ENCODE measurements around the gene GIMAP8. TPM values are rescaled to one million over a fixed set of nuclear protein-coding genes. Genes with fewer than 3 reads are reported as not detected.

Gene GIMAP8
- total RNA-seq, 1 experiment from 2014 or later: 0.07 TPM

DNA sequence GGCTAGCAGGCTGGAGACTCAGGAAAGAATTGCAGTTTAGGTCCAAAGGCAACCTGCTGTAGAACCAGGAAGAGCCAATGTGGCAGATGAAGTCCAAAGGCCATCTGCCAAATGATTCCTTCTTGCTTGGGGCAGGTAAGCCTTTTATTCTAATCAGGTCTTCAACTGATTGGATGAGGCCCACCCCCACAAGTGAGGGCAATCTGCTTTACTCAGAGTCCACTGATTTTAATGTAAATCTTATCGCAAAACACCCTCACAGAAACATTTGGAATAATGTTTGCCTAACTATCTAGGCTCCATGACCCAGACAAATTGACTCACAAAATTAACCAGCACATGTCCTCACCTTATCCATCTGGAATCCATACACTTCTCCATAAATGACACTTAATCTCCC lies 7.8 kb downstream of the GIMAP8 start:
- no TSS peak for BruUV-seq (replicated peaks)

DNA sequence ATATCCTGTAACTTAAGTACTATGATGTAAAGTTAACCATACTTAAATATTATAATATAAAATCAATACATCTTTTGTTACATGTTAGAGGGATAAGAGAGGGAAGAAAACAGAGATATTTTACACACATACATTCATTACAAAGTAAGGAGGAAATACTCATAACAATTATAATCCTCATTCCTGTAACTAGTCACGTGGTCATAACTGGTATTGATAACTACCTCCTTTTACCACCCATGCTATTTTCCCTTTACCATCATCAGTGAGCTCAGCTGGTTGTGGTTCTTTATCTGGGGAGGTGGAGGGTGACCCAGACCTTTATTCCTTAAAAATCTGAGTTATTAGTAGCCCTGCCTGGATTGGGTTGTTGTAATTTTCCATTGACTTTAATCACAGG lies 8.3 kb downstream of the GIMAP8 start:
- no peaks in the 10 kb centered on the region for H3K27me3 ChIP-seq (replicated peaks; ENCODE audit: control insufficient read depth, insufficient read depth, low read length)
- Mint-ChIP-seq H3K9me3 (ENCODE audit: unreplicated experiment) (peaks cover 10% of the 10 kb centered on the region), H3K27ac (ENCODE audit: unreplicated experiment) (no peak overlapping the region), H3K27me3 (ENCODE audit: insufficient read depth, unreplicated experiment) (peaks cover 5% of the 10 kb centered on the region), H3K36me3 (ENCODE audit: insufficient read depth, unreplicated experiment) (no peaks in the 10 kb centered on the region), H3K4me3 (ENCODE audit: unreplicated experiment) (no peak overlapping the region), H3K4me1 (ENCODE audit: low read depth, unreplicated experiment) (no peaks in the 10 kb centered on the region)
- no peaks in the 10 kb centered on the region for H3K4me1 ChIP-seq
- peaks cover 9% of the 10 kb centered on the region for H3K9me3 ChIP-seq
- ChIA-PET POLR2A (no interaction called here), CTCF (no interaction called here)
- BruUV-seq (replicated peaks): no TSS peak
- TF ChIP-seq, protein P1, sequence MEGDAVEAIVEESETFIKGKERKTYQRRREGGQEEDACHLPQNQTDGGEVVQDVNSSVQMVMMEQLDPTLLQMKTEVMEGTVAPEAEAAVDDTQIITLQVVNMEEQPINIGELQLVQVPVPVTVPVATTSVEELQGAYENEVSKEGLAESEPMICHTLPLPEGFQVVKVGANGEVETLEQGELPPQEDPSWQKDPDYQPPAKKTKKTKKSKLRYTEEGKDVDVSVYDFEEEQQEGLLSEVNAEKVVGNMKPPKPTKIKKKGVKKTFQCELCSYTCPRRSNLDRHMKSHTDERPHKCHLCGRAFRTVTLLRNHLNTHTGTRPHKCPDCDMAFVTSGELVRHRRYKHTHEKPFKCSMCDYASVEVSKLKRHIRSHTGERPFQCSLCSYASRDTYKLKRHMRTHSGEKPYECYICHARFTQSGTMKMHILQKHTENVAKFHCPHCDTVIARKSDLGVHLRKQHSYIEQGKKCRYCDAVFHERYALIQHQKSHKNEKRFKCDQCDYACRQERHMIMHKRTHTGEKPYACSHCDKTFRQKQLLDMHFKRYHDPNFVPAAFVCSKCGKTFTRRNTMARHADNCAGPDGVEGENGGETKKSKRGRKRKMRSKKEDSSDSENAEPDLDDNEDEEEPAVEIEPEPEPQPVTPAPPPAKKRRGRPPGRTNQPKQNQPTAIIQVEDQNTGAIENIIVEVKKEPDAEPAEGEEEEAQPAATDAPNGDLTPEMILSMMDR (IDR thresholded peaks at IDR 0.05; ENCODE audit: insufficient read depth in 1 of 2, low read depth in 1 of 2, low read length in 1 of 2, severe bottlenecking in 1 of 2, unreplicated experiment in 1 of 2): no peak
- no peak for DNase-seq
- H3K36me3 ChIP-seq (ENCODE audit: control insufficient read depth, insufficient read depth, low read length): no peaks in the 10 kb centered on the region
- H3K4me3 ChIP-seq (ENCODE audit: low read depth, low read length): no peak overlapping the region
- intact Hi-C loops (cut with micrococcal nuclease; ENCODE audit: unreplicated experiment): no loop called here

More for the DNA sequence above, 7.8 kb downstream of the GIMAP8 start:
- no peak overlapping the region for H3K27ac Mint-ChIP-seq (ENCODE audit: unreplicated experiment)
- POLR2A ChIA-PET: no interaction called here
- H3K36me3 Mint-ChIP-seq (ENCODE audit: insufficient read depth, unreplicated experiment): no peaks in the 10 kb centered on the region
- TF ChIP-seq, protein P1 (IDR thresholded peaks at IDR 0.05; ENCODE audit: insufficient read depth in 1 of 2, low read depth in 1 of 2, low read length in 1 of 2, severe bottlenecking in 1 of 2, unreplicated experiment in 1 of 2): no peak
- intact Hi-C loops (cut with micrococcal nuclease; ENCODE audit: unreplicated experiment): no loop called here
- peaks cover 5% of the 10 kb centered on the region for H3K27me3 Mint-ChIP-seq (ENCODE audit: insufficient read depth, unreplicated experiment)
- Histone ChIP-seq H3K4me1 (no peaks in the 10 kb centered on the region), H3K36me3 (ENCODE audit: control insufficient read depth, insufficient read depth, low read length) (no peaks in the 10 kb centered on the region), H3K27me3 (replicated peaks; ENCODE audit: control insufficient read depth, insufficient read depth, low read length) (no peaks in the 10 kb centered on the region), H3K4me3 (ENCODE audit: low read depth, low read length) (no peak overlapping the region), H3K9me3 (peaks cover 9% of the 10 kb centered on the region)
- H3K9me3 Mint-ChIP-seq (ENCODE audit: unreplicated experiment): peaks cover 10% of the 10 kb centered on the region
- CTCF ChIA-PET: no interaction called here
- H3K4me3 Mint-ChIP-seq (ENCODE audit: unreplicated experiment): no peak overlapping the region
- DNase-seq: no peak
- H3K4me1 Mint-ChIP-seq (ENCODE audit: low read depth, unreplicated experiment): no peaks in the 10 kb centered on the region

DNA sequence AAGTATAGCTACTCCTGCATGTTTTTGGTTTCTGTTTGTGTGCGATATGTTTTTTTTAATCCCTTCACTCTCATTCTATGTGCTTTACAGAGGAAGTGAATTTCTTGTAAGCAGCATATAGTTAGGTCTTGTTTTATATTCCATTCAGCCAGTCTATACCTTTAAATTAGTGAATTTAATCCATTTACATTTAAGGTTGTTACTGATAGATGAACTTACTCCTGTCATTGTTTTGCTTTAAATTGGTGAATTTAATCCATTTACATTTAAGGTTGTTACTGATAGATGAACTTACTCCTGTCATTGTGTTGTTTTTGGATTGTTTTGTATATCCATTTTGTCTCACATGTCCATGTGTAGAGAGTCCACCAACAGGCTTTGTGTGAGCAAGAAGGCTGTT lies 11.1 kb downstream of the GIMAP8 start:
- no peaks in the 10 kb centered on the region for H3K4me1 Mint-ChIP-seq (ENCODE audit: low read depth, unreplicated experiment)
- no peak overlapping the region for H3K27ac Mint-ChIP-seq (ENCODE audit: unreplicated experiment)
- POLR2A ChIA-PET: no interaction called here
- CTCF ChIA-PET: no interaction called here
- Histone ChIP-seq H3K4me3 (ENCODE audit: low read depth, low read length) (no peak overlapping the region), H3K9me3 (peaks cover 5% of the 10 kb centered on the region), H3K36me3 (ENCODE audit: control insufficient read depth, insufficient read depth, low read length) (no peaks in the 10 kb centered on the region), H3K27me3 (replicated peaks; ENCODE audit: control insufficient read depth, insufficient read depth, low read length) (no peaks in the 10 kb centered on the region), H3K4me1 (no peaks in the 10 kb centered on the region)
- no TSS peak for BruUV-seq (replicated peaks)
- H3K36me3 Mint-ChIP-seq (ENCODE audit: insufficient read depth, unreplicated experiment): no peaks in the 10 kb centered on the region
- H3K27me3 Mint-ChIP-seq (ENCODE audit: insufficient read depth, unreplicated experiment): peaks cover 4% of the 10 kb centered on the region
- H3K9me3 Mint-ChIP-seq (ENCODE audit: unreplicated experiment): peaks cover 3% of the 10 kb centered on the region
- DNase-seq: no peak
- H3K4me3 Mint-ChIP-seq (ENCODE audit: unreplicated experiment): no peak overlapping the region
- TF ChIP-seq, protein P1 (IDR thresholded peaks at IDR 0.05; ENCODE audit: insufficient read depth in 1 of 2, low read depth in 1 of 2, low read length in 1 of 2, severe bottlenecking in 1 of 2, unreplicated experiment in 1 of 2): no peak
- intact Hi-C loops (cut with micrococcal nuclease; ENCODE audit: unreplicated experiment): no loop called here

Data from Caco-2 (cell line).